ENCODE data around the gene KCNE3. TPM values are rescaled to one million over a fixed set of nuclear protein-coding genes. Genes with fewer than 3 reads are reported as not detected.

KCNE3 gene
- polyA plus RNA-seq, 1 donor from 2014 or later: not detected

GRCh38 chr11:74479732-74480123 lies 12.4 kb upstream of the KCNE3 start:
- Mint-ChIP-seq H3K27me3 (peaks cover 3% of the 10 kb centered on the region), H3K27ac (no peak overlapping the region), H3K4me3 (no peak overlapping the region), H3K9me3 (no peaks in the 10 kb centered on the region), H3K36me3 (peaks cover 2% of the 10 kb centered on the region), H3K4me1 (no peaks in the 10 kb centered on the region)

- Mint-ChIP-seq H3K36me3 (peaks cover 2% of the 10 kb centered on the region), H3K27ac (no peak overlapping the region), H3K27me3 (peaks cover 3% of the 10 kb centered on the region), H3K9me3 (no peaks in the 10 kb centered on the region), H3K4me3 (no peak overlapping the region), H3K4me1 (no peaks in the 10 kb centered on the region)
Observed at GRCh38 chr11:74478877-74479731, 11.8 kb upstream of the KCNE3 start.

GRCh38 chr11:74476536-74476935 lies 9.2 kb upstream of the KCNE3 start:
- no peaks in the 10 kb centered on the region for H3K4me1 Mint-ChIP-seq
- no peak overlapping the region for H3K4me3 Mint-ChIP-seq
- no peak overlapping the region for H3K27ac Mint-ChIP-seq
- H3K36me3 Mint-ChIP-seq: peaks cover 2% of the 10 kb centered on the region
- H3K9me3 Mint-ChIP-seq: no peaks in the 10 kb centered on the region
- peaks cover 3% of the 10 kb centered on the region for H3K27me3 Mint-ChIP-seq

GRCh38 chr11:74474316-74474715 lies 7.0 kb upstream of the KCNE3 start:
- no peaks in the 10 kb centered on the region for H3K9me3 Mint-ChIP-seq
- no peak overlapping the region for H3K27ac Mint-ChIP-seq
- H3K36me3 Mint-ChIP-seq: peaks cover 2% of the 10 kb centered on the region
- no peak overlapping the region for H3K4me3 Mint-ChIP-seq
- H3K27me3 Mint-ChIP-seq: peaks cover 3% of the 10 kb centered on the region
- no peaks in the 10 kb centered on the region for H3K4me1 Mint-ChIP-seq

GRCh38 chr11:74473382-74474173 lies 6.2 kb upstream of the KCNE3 start:
- H3K27ac Mint-ChIP-seq: peak overlapping the region in 1 of 3 donors; percentile 44
- no peaks in the 10 kb centered on the region for H3K9me3 Mint-ChIP-seq
- H3K4me3 Mint-ChIP-seq: no peak overlapping the region
- peaks cover 2% of the 10 kb centered on the region for H3K36me3 Mint-ChIP-seq
- H3K4me1 Mint-ChIP-seq: peaks cover 0 to 1% (median under 1%) of the 10 kb centered on the region in 3 donors
- H3K27me3 Mint-ChIP-seq: peaks cover 7% of the 10 kb centered on the region

- H3K36me3 Mint-ChIP-seq: peaks cover 2% of the 10 kb centered on the region
- peaks cover 14% of the 10 kb centered on the region for H3K27me3 Mint-ChIP-seq
- H3K4me3 Mint-ChIP-seq: no peak overlapping the region
- H3K27ac Mint-ChIP-seq: no peak overlapping the region
- peaks cover 0 to 5% (median 2%) of the 10 kb centered on the region in 3 donors for H3K4me1 Mint-ChIP-seq
- no peaks in the 10 kb centered on the region for H3K9me3 Mint-ChIP-seq
Observed at GRCh38 chr11:74471668-74472429, 4.5 kb upstream of the KCNE3 start.

GRCh38 chr11:74471037-74471436 lies 3.7 kb upstream of the KCNE3 start:
- Mint-ChIP-seq H3K4me1 (peaks cover 0 to 6% (median 2%) of the 10 kb centered on the region in 3 donors), H3K36me3 (no peaks in the 10 kb centered on the region), H3K27me3 (peaks cover 20% of the 10 kb centered on the region), H3K9me3 (no peaks in the 10 kb centered on the region), H3K4me3 (no peak overlapping the region), H3K27ac (no peak overlapping the region)

- Mint-ChIP-seq H3K36me3 (no peaks in the 10 kb centered on the region), H3K27ac (no peak overlapping the region)
Observed at GRCh38 chr11:74470526-74470925, 3.2 kb upstream of the KCNE3 start.

GRCh38 chr11:74468936-74469335 lies 1.6 kb upstream of the KCNE3 start:
- Mint-ChIP-seq H3K36me3 (no peaks in the 10 kb centered on the region), H3K4me3 (no peak overlapping the region), H3K9me3 (no peaks in the 10 kb centered on the region), H3K27me3 (peaks cover 27% of the 10 kb centered on the region), H3K27ac (no peak overlapping the region), H3K4me1 (peaks cover 0 to 6% (median 5%) of the 10 kb centered on the region in 3 donors)

More at GRCh38 chr11:74470526-74470925, 3.2 kb upstream of the KCNE3 start:
- Mint-ChIP-seq H3K9me3 (no peaks in the 10 kb centered on the region), H3K27me3 (peaks cover 23% of the 10 kb centered on the region), H3K4me3 (no peak overlapping the region), H3K4me1 (peaks cover 0 to 6% (median 2%) of the 10 kb centered on the region in 3 donors)

GRCh38 chr11:74468521-74468920 lies 1.2 kb upstream of the KCNE3 start:
- Mint-ChIP-seq H3K4me1 (peaks cover 0 to 6% (median 5%) of the 10 kb centered on the region in 3 donors), H3K4me3 (no peak overlapping the region), H3K27me3 (peaks cover 27% of the 10 kb centered on the region), H3K9me3 (no peaks in the 10 kb centered on the region), H3K36me3 (no peaks in the 10 kb centered on the region), H3K27ac (no peak overlapping the region)

GRCh38 chr11:74468058-74468457 lies 709 bp upstream of the KCNE3 start:
- Mint-ChIP-seq H3K4me1 (peaks cover 0 to 6% (median 5%) of the 10 kb centered on the region in 3 donors), H3K4me3 (peak overlapping the region in 1 of 4 donors; percentile 35), H3K36me3 (no peaks in the 10 kb centered on the region), H3K9me3 (no peaks in the 10 kb centered on the region), H3K27me3 (peaks cover 27% of the 10 kb centered on the region), H3K27ac (no peak overlapping the region)

- peaks cover 27% of the 10 kb centered on the region for H3K27me3 Mint-ChIP-seq
- H3K4me1 Mint-ChIP-seq: peaks cover 0 to 6% (median 5%) of the 10 kb centered on the region in 3 donors
- no peak overlapping the region for H3K4me3 Mint-ChIP-seq
- H3K9me3 Mint-ChIP-seq: no peaks in the 10 kb centered on the region
- H3K36me3 Mint-ChIP-seq: no peaks in the 10 kb centered on the region
- no peak overlapping the region for H3K27ac Mint-ChIP-seq
Observed at GRCh38 chr11:74465291-74465708, 2.0 kb downstream of the KCNE3 start.

- Mint-ChIP-seq H3K9me3 (no peaks in the 10 kb centered on the region), H3K4me1 (peaks cover 0 to 6% (median 5%) of the 10 kb centered on the region in 3 donors), H3K36me3 (no peaks in the 10 kb centered on the region), H3K4me3 (no peak overlapping the region), H3K27ac (no peak overlapping the region), H3K27me3 (peaks cover 27% of the 10 kb centered on the region)
Observed at GRCh38 chr11:74464746-74465145, 2.6 kb downstream of the KCNE3 start.

GRCh38 chr11:74463216-74463615 lies 4.1 kb downstream of the KCNE3 start:
- Mint-ChIP-seq H3K27ac (no peak overlapping the region), H3K36me3 (no peaks in the 10 kb centered on the region), H3K9me3 (no peaks in the 10 kb centered on the region), H3K4me1 (peaks cover 0 to 5% (median 3%) of the 10 kb centered on the region in 3 donors), H3K27me3 (peaks cover 22% of the 10 kb centered on the region), H3K4me3 (no peak overlapping the region)

GRCh38 chr11:74462631-74463030 lies 4.7 kb downstream of the KCNE3 start:
- Mint-ChIP-seq H3K9me3 (no peaks in the 10 kb centered on the region), H3K4me1 (peaks cover 0 to 3% (median 1%) of the 10 kb centered on the region in 3 donors), H3K27me3 (peaks cover 18% of the 10 kb centered on the region), H3K4me3 (no peak overlapping the region), H3K36me3 (no peaks in the 10 kb centered on the region), H3K27ac (no peak overlapping the region)
